ENCODE results near the gene ZFPM1. TPM values are rescaled to one million over a fixed set of nuclear protein-coding genes. Genes with fewer than 3 reads are reported as not detected.

ZFPM1 gene
- total RNA-seq, 1 experiment from 2014 or later, result 14.6 TPM

DNA sequence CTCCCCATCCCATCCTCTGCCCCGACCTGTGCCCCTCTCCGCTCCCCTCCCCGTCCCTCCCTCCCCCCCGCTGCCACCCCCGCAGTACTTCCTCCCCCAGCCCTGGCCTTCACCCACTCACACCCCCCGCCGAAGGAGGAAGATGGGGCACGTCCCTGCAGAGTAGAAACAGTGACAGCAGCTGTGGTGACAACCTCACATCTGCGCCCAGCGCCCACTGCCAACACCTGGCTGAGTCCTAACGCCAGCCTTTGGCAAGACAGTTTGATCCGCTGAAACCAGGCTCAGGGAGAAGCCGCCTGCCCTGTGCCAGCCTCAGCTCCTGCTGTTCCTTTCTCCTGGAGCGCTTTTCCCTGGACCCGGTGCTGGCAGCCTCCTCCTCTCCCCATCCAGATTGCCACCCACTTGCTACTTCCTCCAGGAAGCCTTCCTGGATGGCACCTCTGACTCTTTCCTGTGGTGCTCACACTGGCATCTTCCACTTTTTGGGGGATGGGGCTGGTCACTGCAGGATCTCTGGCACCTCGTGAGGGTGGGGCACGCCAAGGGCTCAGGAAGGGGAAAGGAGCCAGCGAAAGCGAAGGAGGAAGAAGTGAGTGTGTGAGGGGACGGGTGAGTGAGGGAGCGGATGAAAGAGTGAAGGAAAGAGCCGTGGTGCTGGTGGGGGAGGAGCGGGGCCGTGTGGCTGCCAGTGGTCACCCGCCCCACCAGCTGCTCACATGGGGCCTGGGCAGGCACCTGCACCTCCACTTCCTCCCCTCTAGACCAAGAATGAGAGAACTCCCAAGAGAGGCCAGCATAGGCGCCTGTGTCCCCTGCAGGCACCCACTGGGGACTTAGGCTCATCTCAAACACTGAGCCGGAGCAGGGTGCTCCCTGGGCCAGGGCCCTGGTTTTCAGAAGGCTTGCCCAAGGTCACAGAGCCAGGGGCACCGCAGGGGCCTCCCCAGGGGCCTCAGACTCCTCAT, 27.0 kb downstream of the ZFPM1 start:
- H3K27me3 ChIP-seq (ENCODE audit: insufficient read depth, low read length), result no peaks in the 10 kb centered on the region
- BruUV-seq (replicated peaks), result no TSS peak
- ChIA-PET CTCF (no interaction called here), POLR2A (no interaction called here), RAD21 (ENCODE audit: low non-redundant PET in 1 of 2, low total read pairs in 2 of 2, uncharacterized antibody in 2 of 2, unreplicated experiment in 2 of 2) (no interaction called here)
- H2AFZ ChIP-seq (ENCODE audit: low read depth, low read length, poor library complexity, severe bottlenecking), result no peak overlapping the region
- ATAC-seq, result no peak
- H3K79me2 ChIP-seq (ENCODE audit: insufficient read depth, low read length), result peaks cover 7% of the 10 kb centered on the region; the same call in 1 of the 2 replicates
- H3K27ac ChIP-seq (ENCODE audit: low read depth, low read length), result no peak overlapping the region
- no peak overlapping the region for H3K4me3 ChIP-seq (replicated peaks in 1 of 2; ENCODE audit: low read depth in 1 of 2, low read length in 2 of 2)
- no peak overlapping the region for H3K9ac ChIP-seq (ENCODE audit: low read length)
- no peaks in the 10 kb centered on the region for H4K20me1 ChIP-seq (ENCODE audit: insufficient read depth)
- H3K9me3 ChIP-seq (ENCODE audit: control insufficient read depth in 1 of 2, insufficient read depth in 1 of 2, low read depth in 1 of 2, low read length in 2 of 2), result no peaks in the 10 kb centered on the region
- no peak overlapping the region for H3K4me2 ChIP-seq (ENCODE audit: low read length)
- intact Hi-C loops (cut with micrococcal nuclease), result no loop called here
- TF ChIP-seq EZH2 (IDR thresholded peaks at IDR 0.05), result no peak
- TF ChIP-seq ZFX (IDR thresholded peaks at IDR 0.05), result no peak
- no peak for TF ChIP-seq TCF7L2 (IDR thresholded peaks at IDR 0.05; ENCODE audit: borderline replicate concordance, extremely low read depth, insufficient read depth, insufficient read length)
- TF ChIP-seq ZNF274 (IDR thresholded peaks at IDR 0.05; ENCODE audit: low read depth, low read length), result no peak
- no peak for TF ChIP-seq CEBPB (IDR thresholded peaks at IDR 0.05; ENCODE audit: low read depth)
- TF ChIP-seq YY1 (IDR thresholded peaks at IDR 0.05; ENCODE audit: extremely low read depth, insufficient replicate concordance, low read depth, low read length), result no peak
- TF ChIP-seq, protein P1, sequence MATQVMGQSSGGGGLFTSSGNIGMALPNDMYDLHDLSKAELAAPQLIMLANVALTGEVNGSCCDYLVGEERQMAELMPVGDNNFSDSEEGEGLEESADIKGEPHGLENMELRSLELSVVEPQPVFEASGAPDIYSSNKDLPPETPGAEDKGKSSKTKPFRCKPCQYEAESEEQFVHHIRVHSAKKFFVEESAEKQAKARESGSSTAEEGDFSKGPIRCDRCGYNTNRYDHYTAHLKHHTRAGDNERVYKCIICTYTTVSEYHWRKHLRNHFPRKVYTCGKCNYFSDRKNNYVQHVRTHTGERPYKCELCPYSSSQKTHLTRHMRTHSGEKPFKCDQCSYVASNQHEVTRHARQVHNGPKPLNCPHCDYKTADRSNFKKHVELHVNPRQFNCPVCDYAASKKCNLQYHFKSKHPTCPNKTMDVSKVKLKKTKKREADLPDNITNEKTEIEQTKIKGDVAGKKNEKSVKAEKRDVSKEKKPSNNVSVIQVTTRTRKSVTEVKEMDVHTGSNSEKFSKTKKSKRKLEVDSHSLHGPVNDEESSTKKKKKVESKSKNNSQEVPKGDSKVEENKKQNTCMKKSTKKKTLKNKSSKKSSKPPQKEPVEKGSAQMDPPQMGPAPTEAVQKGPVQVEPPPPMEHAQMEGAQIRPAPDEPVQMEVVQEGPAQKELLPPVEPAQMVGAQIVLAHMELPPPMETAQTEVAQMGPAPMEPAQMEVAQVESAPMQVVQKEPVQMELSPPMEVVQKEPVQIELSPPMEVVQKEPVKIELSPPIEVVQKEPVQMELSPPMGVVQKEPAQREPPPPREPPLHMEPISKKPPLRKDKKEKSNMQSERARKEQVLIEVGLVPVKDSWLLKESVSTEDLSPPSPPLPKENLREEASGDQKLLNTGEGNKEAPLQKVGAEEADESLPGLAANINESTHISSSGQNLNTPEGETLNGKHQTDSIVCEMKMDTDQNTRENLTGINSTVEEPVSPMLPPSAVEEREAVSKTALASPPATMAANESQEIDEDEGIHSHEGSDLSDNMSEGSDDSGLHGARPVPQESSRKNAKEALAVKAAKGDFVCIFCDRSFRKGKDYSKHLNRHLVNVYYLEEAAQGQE (IDR thresholded peaks at IDR 0.05; ENCODE audit: low read depth), result no peak
- no peak for TF ChIP-seq POLR2AphosphoS5 (IDR thresholded peaks at IDR 0.05; ENCODE audit: low read depth, low read length)
- no peak for TF ChIP-seq ELF1 (IDR thresholded peaks at IDR 0.05; ENCODE audit: borderline replicate concordance, low read depth)
- TF ChIP-seq FOSL1 (IDR thresholded peaks at IDR 0.05; ENCODE audit: low read depth), result no peak
- H3K36me3 ChIP-seq (ENCODE audit: control insufficient read depth in 1 of 2, insufficient read depth in 2 of 2, low read length in 2 of 2), result no peaks in the 10 kb centered on the region
- no peak for DNase-seq (ENCODE audit: low read depth, low spot score)
- no peaks in the 10 kb centered on the region for H3K9me2 ChIP-seq (ENCODE audit: insufficient read depth)
- peaks cover 0 to 5% of the 10 kb centered on the region in 2 experiments; a peak in 1 of 4 replicates for H3K4me1 ChIP-seq (ENCODE audit: control insufficient read depth in 1 of 2, insufficient read depth in 2 of 2, low read length in 2 of 2)

All from HCT116 (cell line).